VCaP (cell line): ENCODE measurements around the gene SPRR2E.
A peak's percentile ranks its signal among the peaks of the same experiment; 100 is the strongest.
"Not testable (repeated sequence)": the region's sequence is repeated elsewhere in the genome, so short reads cannot be mapped to it uniquely, and the experiment has no call there.

Experiments
- H3K27ac ChIP-seq: fragments of 450-650 bp; 2 replicates; pipeline ENCODE4 v1.5.1; 2017
- CTCF ChIP-seq: fragments of 450-650 bp; conservative IDR thresholded peaks from 2 replicates; pipeline ENCODE4 v1.5.1; 2017; ENCODE audit warnings: mild to moderate bottlenecking, moderate library complexity

Gene SPRR2E

GRCh38 chr1:153122831-153123421 is 28.6 kb upstream of the SPRR2E start:
- H3K27ac ChIP-seq = peak overlapping the region; percentile 67
- no peak for TF ChIP-seq CTCF

GRCh38 chr1:153120945-153121344 is 26.6 kb upstream of the SPRR2E start:
- H3K27ac ChIP-seq = no peak overlapping the region

GRCh38 chr1:153119491-153119971 is 25.2 kb upstream of the SPRR2E start:
- TF ChIP-seq CTCF = no peak

More at GRCh38 chr1:153120945-153121344, 26.6 kb upstream of the SPRR2E start:
- TF ChIP-seq CTCF = no peak

GRCh38 chr1:153115264-153115663 is 20.9 kb upstream of the SPRR2E start:
- H3K27ac ChIP-seq = not testable (repeated sequence)

More at GRCh38 chr1:153119491-153119971, 25.2 kb upstream of the SPRR2E start:
- peak overlapping the region; percentile 47; the same call in 1 of the 2 replicates for H3K27ac ChIP-seq

GRCh38 chr1:153113416-153113815 is 19.1 kb upstream of the SPRR2E start, which contains the start of gene SPRR2F:
Gene SPRR2F (minus strand): TSS chr1:153113516. CDS start chr1:153112733, 783 bp downstream.
- no peak within 1 kb of the TSS for H3K27ac ChIP-seq
- TF ChIP-seq CTCF = no peak

- H3K27ac ChIP-seq = not testable (repeated sequence)
Measured at GRCh38 chr1:153112454-153112853, 18.1 kb upstream of the SPRR2E start.

- H3K27ac ChIP-seq = no peak overlapping the region
- TF ChIP-seq CTCF = no peak
Measured at GRCh38 chr1:153100245-153100644, 5.9 kb upstream of the SPRR2E start.

GRCh38 chr1:153099461-153100045 is 5.2 kb upstream of the SPRR2E start:
- no peak for TF ChIP-seq CTCF
- H3K27ac ChIP-seq = no peak overlapping the region
